ENCODE data around the gene SUV39H1. TPM values are rescaled to one million over a fixed set of nuclear protein-coding genes. Genes with fewer than 3 reads are reported as not detected.

Gene SUV39H1
- total RNA-seq, 1 donor from 2014 or later: 4.9 TPM

- Mint-ChIP-seq H3K4me1 (ENCODE audit: low read depth, unreplicated experiment) (no peaks in the 10 kb centered on the region), H3K27me3 (ENCODE audit: low read depth, unreplicated experiment) (no peaks in the 10 kb centered on the region)
Measured at GRCh38 chrX:48720577-48721250, 24.2 kb downstream of the SUV39H1 start.

GRCh38 chrX:48721916-48722315 is 25.4 kb downstream of the SUV39H1 start:
- FAIRE-seq (no peak), DNase-seq (ENCODE audit: low read depth) (no peak)
- no peak overlapping the region for H3K9ac ChIP-seq (ENCODE audit: low read length)
- no peak for TF ChIP-seq CTCF (IDR thresholded peaks at IDR 0.05; ENCODE audit: insufficient read depth, low read depth, low read length)
- no peak for TF ChIP-seq EZH2 (IDR thresholded peaks at IDR 0.05; ENCODE audit: insufficient read depth, low read length)
- Mint-ChIP-seq H3K4me3 (ENCODE audit: unreplicated experiment) (no peak overlapping the region), H3K27me3 (ENCODE audit: low read depth, unreplicated experiment) (no peaks in the 10 kb centered on the region), H3K27ac (ENCODE audit: unreplicated experiment) (no peak overlapping the region), H3K4me1 (ENCODE audit: low read depth, unreplicated experiment) (no peaks in the 10 kb centered on the region), H3K36me3 (ENCODE audit: low read depth, unreplicated experiment) (no peaks in the 10 kb centered on the region), H3K9me3 (ENCODE audit: unreplicated experiment) (peaks cover 13% of the 10 kb centered on the region)
- no peak overlapping the region for H2AFZ ChIP-seq (ENCODE audit: low read depth, low read length)
- no peaks in the 10 kb centered on the region for H3K4me1 ChIP-seq (ENCODE audit: insufficient read depth, low read length)
- H3K36me3 ChIP-seq (ENCODE audit: insufficient read depth, low read length): no peaks in the 10 kb centered on the region
- H3K4me3 ChIP-seq (ENCODE audit: insufficient read depth, low read depth, low read length): no peak overlapping the region
- H3K79me2 ChIP-seq (ENCODE audit: insufficient read depth, low read length): no peaks in the 10 kb centered on the region
- no peaks in the 10 kb centered on the region for H3K9me3 ChIP-seq (ENCODE audit: insufficient read depth, low read depth, low read length)
- H3K4me2 ChIP-seq (ENCODE audit: low read length): no peak overlapping the region
- no peaks in the 10 kb centered on the region for H4K20me1 ChIP-seq (ENCODE audit: insufficient read depth, low read length)
- H3K27me3 ChIP-seq (ENCODE audit: insufficient read depth, low read length): no peaks in the 10 kb centered on the region
- H3K27ac ChIP-seq (ENCODE audit: low read depth, low read length): no peak overlapping the region

More at GRCh38 chrX:48720577-48721250, 24.2 kb downstream of the SUV39H1 start:
- H3K4me3 Mint-ChIP-seq (ENCODE audit: unreplicated experiment): no peak overlapping the region
- H3K36me3 Mint-ChIP-seq (ENCODE audit: low read depth, unreplicated experiment): no peaks in the 10 kb centered on the region
- no peak for DNase-seq (ENCODE audit: low read depth)
- Histone ChIP-seq H3K27me3 (ENCODE audit: insufficient read depth, low read length) (no peaks in the 10 kb centered on the region), H3K36me3 (ENCODE audit: insufficient read depth, low read length) (no peaks in the 10 kb centered on the region), H3K9ac (ENCODE audit: low read length) (no peak overlapping the region), H3K27ac (ENCODE audit: low read depth, low read length) (no peak overlapping the region), H3K79me2 (ENCODE audit: insufficient read depth, low read length) (no peaks in the 10 kb centered on the region), H3K4me2 (ENCODE audit: low read length) (no peak overlapping the region), H4K20me1 (ENCODE audit: insufficient read depth, low read length) (no peaks in the 10 kb centered on the region), H2AFZ (ENCODE audit: low read depth, low read length) (no peak overlapping the region), H3K9me3 (ENCODE audit: insufficient read depth, low read depth, low read length) (no peaks in the 10 kb centered on the region), H3K4me3 (ENCODE audit: insufficient read depth, low read depth, low read length) (no peak overlapping the region), H3K4me1 (ENCODE audit: insufficient read depth, low read length) (no peaks in the 10 kb centered on the region)
- FAIRE-seq: no peak
- TF ChIP-seq EZH2 (IDR thresholded peaks at IDR 0.05; ENCODE audit: insufficient read depth, low read length): no peak
- no peak for TF ChIP-seq CTCF (IDR thresholded peaks at IDR 0.05; ENCODE audit: insufficient read depth, low read depth, low read length)
- no peak overlapping the region for H3K27ac Mint-ChIP-seq (ENCODE audit: unreplicated experiment)
- H3K9me3 Mint-ChIP-seq (ENCODE audit: unreplicated experiment): peaks cover 17% of the 10 kb centered on the region

GRCh38 chrX:48726596-48726995 is 30.1 kb downstream of the SUV39H1 start:
- Histone ChIP-seq H2AFZ (ENCODE audit: low read depth, low read length) (no peak overlapping the region), H3K9ac (ENCODE audit: low read length) (no peak overlapping the region), H3K4me3 (ENCODE audit: insufficient read depth, low read depth, low read length) (no peak overlapping the region), H3K9me3 (ENCODE audit: insufficient read depth, low read depth, low read length) (no peaks in the 10 kb centered on the region), H3K79me2 (ENCODE audit: insufficient read depth, low read length) (no peaks in the 10 kb centered on the region), H3K27ac (ENCODE audit: low read depth, low read length) (no peak overlapping the region), H3K27me3 (ENCODE audit: insufficient read depth, low read length) (no peaks in the 10 kb centered on the region), H4K20me1 (ENCODE audit: insufficient read depth, low read length) (no peaks in the 10 kb centered on the region), H3K4me2 (ENCODE audit: low read length) (no peak overlapping the region), H3K4me1 (ENCODE audit: insufficient read depth, low read length) (no peaks in the 10 kb centered on the region), H3K36me3 (ENCODE audit: insufficient read depth, low read length) (no peaks in the 10 kb centered on the region)
- DNase-seq (ENCODE audit: low read depth) (no peak), FAIRE-seq (peak; percentile 59)
- Mint-ChIP-seq H3K27ac (ENCODE audit: unreplicated experiment) (no peak overlapping the region), H3K36me3 (ENCODE audit: low read depth, unreplicated experiment) (peaks cover 3% of the 10 kb centered on the region), H3K4me1 (ENCODE audit: low read depth, unreplicated experiment) (no peaks in the 10 kb centered on the region), H3K27me3 (ENCODE audit: low read depth, unreplicated experiment) (no peaks in the 10 kb centered on the region), H3K4me3 (ENCODE audit: unreplicated experiment) (no peak overlapping the region), H3K9me3 (ENCODE audit: unreplicated experiment) (peaks cover 5% of the 10 kb centered on the region)
- TF ChIP-seq EZH2 (IDR thresholded peaks at IDR 0.05; ENCODE audit: insufficient read depth, low read length): no peak
- TF ChIP-seq CTCF (IDR thresholded peaks at IDR 0.05; ENCODE audit: insufficient read depth, low read depth, low read length): no peak
